ENCODE measurements around the gene TM9SF4. TPM values are rescaled to one million over a fixed set of nuclear protein-coding genes. Genes with fewer than 3 reads are reported as not detected.

TM9SF4 gene
- total and polyA plus RNA-seq, 2 of the 8 experiments (the other 6 are each of a cell fraction or from before 2014, with no cell fraction given), result 38.4 to 68.7 TPM

GRCh38 chr20:32142088-32142487 is 32.6 kb downstream of the TM9SF4 start:
- H3K4ac ChIP-seq (replicated peaks; ENCODE audit: insufficient read length, low read depth, low read length), result no peak overlapping the region
- ChIA-PET POLR2A (ENCODE audit: partially characterized antibody) (no interaction called here), CTCF (ENCODE audit: partially characterized antibody) (interaction anchor here (0.6 kb wide), 2 partner anchors 9 to 298 kb away, joined by 3 read pairs; no protein-coding TSS in a partner anchor)
- no peak for DNase-seq (ENCODE audit: low read depth in 1 of 2, low spot score in 2 of 2)
- H2BK15ac ChIP-seq (ENCODE audit: low read length), result no peak overlapping the region
- no peak overlapping the region for H3K18ac ChIP-seq (ENCODE audit: extremely low read depth, low read length)
- H2BK12ac ChIP-seq (ENCODE audit: low read depth, low read length), result no peak overlapping the region
- H3K27ac ChIP-seq (ENCODE audit: low read depth, low read length), result no peak overlapping the region
- no peaks in the 10 kb centered on the region for H3K9me3 ChIP-seq (ENCODE audit: insufficient read depth in 2 of 2, low read depth in 1 of 2, low read length in 1 of 2)
- no peak overlapping the region for H3K23ac ChIP-seq (ENCODE audit: insufficient read length)
- no peak overlapping the region for H3K4me2 ChIP-seq (ENCODE audit: insufficient read depth in 1 of 2, low read depth in 2 of 2, low read length in 2 of 2)
- H4K5ac ChIP-seq (ENCODE audit: insufficient read length, low read depth, low read length), result no peak overlapping the region
- H3K23me2 ChIP-seq (ENCODE audit: low read depth, low read length), result no peaks in the 10 kb centered on the region
- H4K8ac ChIP-seq (ENCODE audit: extremely low read depth, insufficient read depth, low read length), result no peak overlapping the region
- H3K4me1 ChIP-seq (replicated peaks in 1 of 4; ENCODE audit: control insufficient read depth in 3 of 4, insufficient read depth in 4 of 4, low read length in 3 of 4), result no peaks in the 10 kb centered on the region
- no peak overlapping the region for H4K91ac ChIP-seq (replicated peaks; ENCODE audit: insufficient read length, low read length)
- no peak overlapping the region for H3K4me3 ChIP-seq (ENCODE audit: extremely low read depth in 1 of 4, insufficient read depth in 2 of 4, low read depth in 3 of 4, low read length in 4 of 4)
- no peaks in the 10 kb centered on the region; the same call in 1 of the 2 replicates for H3K79me1 ChIP-seq (ENCODE audit: low read depth, low read length)
- H2BK5ac ChIP-seq (ENCODE audit: low read depth, low read length), result no peak overlapping the region
- no peak overlapping the region for H2BK120ac ChIP-seq (replicated peaks; ENCODE audit: low read depth, low read length)
- peaks cover 0 to 1% of the 10 kb centered on the region in 2 experiments for H4K20me1 ChIP-seq (replicated peaks in 1 of 2; ENCODE audit: control insufficient read depth in 1 of 2, insufficient read depth in 2 of 2, low read length in 2 of 2)
- no peak overlapping the region for H2AFZ ChIP-seq (ENCODE audit: low read length)
- H3K36me3 ChIP-seq (ENCODE audit: control insufficient read depth in 2 of 4, insufficient read depth in 4 of 4, low read length in 3 of 4), result peaks cover 52 to 67% (median 61%) of the 10 kb centered on the region in 4 experiments
- no peak for FAIRE-seq
- no peak overlapping the region for H2BK20ac ChIP-seq (ENCODE audit: low read length)
- no peak overlapping the region for H2AK5ac ChIP-seq (ENCODE audit: low read depth, low read length)
- H3K14ac ChIP-seq (ENCODE audit: insufficient read length), result no peak overlapping the region
- H3K79me2 ChIP-seq (ENCODE audit: control insufficient read depth in 1 of 2, insufficient read depth in 2 of 2, low read length in 2 of 2), result no peaks in the 10 kb centered on the region
- 89% methylated on average over 5 of the region's 5 CpGs; no CpG with 5 or more reads in 1 of the 2 experiments for WGBS, 2 experiments (ENCODE audit: extremely low coverage in 1 of 2, insufficient coverage in 1 of 2, insufficient read length in 1 of 2, insufficient replicate concordance in 2 of 2, low coverage in 1 of 2, low lambda C conversion rate in 2 of 2, missing lambda C conversion rate in 1 of 2)
- no peaks in the 10 kb centered on the region; a peak in 1 of 7 replicates for H3K27me3 ChIP-seq (replicated peaks in 1 of 4; ENCODE audit: control insufficient read depth in 3 of 4, extremely low read depth in 1 of 4, insufficient read depth in 3 of 4, low read length in 3 of 4)
- H3K56ac ChIP-seq (replicated peaks; ENCODE audit: insufficient read length, low read depth, low read length), result no peak overlapping the region
- no peak overlapping the region for H3K9ac ChIP-seq (replicated peaks in 1 of 4; ENCODE audit: extremely low read depth in 1 of 4, low read depth in 3 of 4, low read length in 3 of 4)
- TF ChIP-seq CBX5 (IDR thresholded peaks at IDR 0.05; ENCODE audit: low read depth, low read length) (no peak), FOSL1 (IDR thresholded peaks at IDR 0.05; ENCODE audit: insufficient read depth, low read depth, low read length) (no peak), KDM5A (IDR thresholded peaks at IDR 0.05; ENCODE audit: low read length) (no peak), SUZ12 (IDR thresholded peaks at IDR 0.05; ENCODE audit: low read length) (no peak)

Measured in H1 (cell line).